Stimulated activated CD4-positive, alpha-beta T cell treated with anti-CD3 and anti-CD28 coated beads, Interleukin-1b, Interleukin-23, amount 100 ng/mL, for 48 hours (primary cell): ENCODE data around the gene TCIRG1.

ENCODE experiments used
- DNase-seq: peaks from one replicate; pipeline ENCODE4 v3.0.0-alpha.2; 2020

Gene TCIRG1

GRCh38 chr11:68037411-68038225 lies 1.2 kb upstream of the TCIRG1 start:
- no peak for DNase-seq

- DNase-seq: no peak
Measured at GRCh38 chr11:68038226-68038717, 553 bp upstream of the TCIRG1 start.

- no peak for DNase-seq
Measured at GRCh38 chr11:68039526-68040086, 781 bp downstream of the TCIRG1 start.

- peak; percentile 48 for DNase-seq
Measured at GRCh38 chr11:68040101-68040956, 1.5 kb downstream of the TCIRG1 start.

- DNase-seq: no peak
Measured at GRCh38 chr11:68040957-68041591, 2.2 kb downstream of the TCIRG1 start.

GRCh38 chr11:68041617-68042218 lies 2.9 kb downstream of the TCIRG1 start:
- no peak for DNase-seq

- no peak for DNase-seq
Measured at GRCh38 chr11:68042219-68043028, 3.6 kb downstream of the TCIRG1 start.

- DNase-seq: no peak
Measured at GRCh38 chr11:68043029-68043348, 4.2 kb downstream of the TCIRG1 start.

- DNase-seq: no peak
Measured at GRCh38 chr11:68043349-68044144, 4.7 kb downstream of the TCIRG1 start.

GRCh38 chr11:68044145-68044813 lies 5.5 kb downstream of the TCIRG1 start:
- DNase-seq: no peak

- no peak for DNase-seq
Measured at GRCh38 chr11:68044898-68045351, 6.1 kb downstream of the TCIRG1 start.

- DNase-seq: no peak
Measured at GRCh38 chr11:68047437-68048290, 8.8 kb downstream of the TCIRG1 start.

GRCh38 chr11:68048681-68049508 lies 10.1 kb downstream of the TCIRG1 start:
- no peak for DNase-seq

GRCh38 chr11:68049509-68050370 lies 10.9 kb downstream of the TCIRG1 start:
- DNase-seq: no peak

GRCh38 chr11:68050371-68050841 lies 11.6 kb downstream of the TCIRG1 start:
- DNase-seq: no peak

GRCh38 chr11:68051191-68052136 lies 12.6 kb downstream of the TCIRG1 start:
- DNase-seq: no peak
